ENCODE results near the gene ITGAE.

GRCh38 chr17:3804503-3804931 is 3.5 kb upstream of the ITGAE start:
- TF ChIP-seq EZH2 (IDR thresholded peaks at IDR 0.05; ENCODE audit: insufficient read depth, poor library complexity, severe bottlenecking) (no peak), EZH2phosphoT487 (IDR thresholded peaks at IDR 0.05; ENCODE audit: insufficient read depth, low read depth) (no peak)
